ENCODE results near the gene LPAR3.

DNA sequence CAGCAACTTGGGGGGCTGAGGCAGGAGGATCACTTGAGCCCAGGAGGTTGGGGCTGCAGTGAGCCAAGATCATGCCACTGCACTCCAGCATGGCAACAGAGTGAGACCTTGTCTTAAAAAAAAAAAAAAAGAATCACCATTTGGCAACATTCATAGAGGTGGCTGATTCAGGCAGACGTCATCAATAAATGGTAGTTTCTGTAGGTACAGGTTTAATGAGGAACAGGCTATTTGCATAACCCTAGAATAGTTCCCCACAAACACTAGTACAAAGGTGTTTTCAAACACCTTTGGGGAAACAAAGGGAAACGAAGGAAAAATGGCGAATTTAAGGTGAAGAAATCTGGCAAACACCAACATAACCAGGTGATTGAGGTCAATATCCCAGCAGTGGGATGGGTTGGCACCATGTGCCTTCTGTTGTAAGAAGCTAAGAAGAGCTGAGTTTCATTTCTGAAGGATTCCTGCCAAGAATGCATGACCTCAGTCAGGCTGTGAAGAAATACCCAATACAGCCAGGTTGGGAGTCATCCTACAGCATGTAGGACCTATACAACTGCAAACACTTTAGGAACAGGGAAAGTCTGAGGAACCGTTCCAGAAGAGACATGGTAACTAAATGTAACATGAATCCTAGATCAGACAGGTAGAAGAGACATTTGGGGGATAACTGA, 5.6 kb downstream of the LPAR3 start:
- TF ChIP-seq YY1 (IDR thresholded peaks at IDR 0.05; ENCODE audit: insufficient read depth, insufficient read length) (no peak), ZNF274 (IDR thresholded peaks at IDR 0.05; ENCODE audit: low read depth, low read length) (no peak)

Measured in NT2/D1 (cell line).